ENCODE measurements around the gene PSMA7.

The PSMA7 gene

GRCh38 chr20:62143081-62143956, at the start of gene PSMA7, which contains the start of gene SS18L1:
Gene PSMA7 (minus strand): TSS chr20:62143394. CDS start chr20:62143303, 91 bp downstream.
Gene SS18L1 (plus strand): TSS chr20:62143769. CDS start chr20:62143821, 52 bp downstream.
- DNase-seq (ENCODE audit: low read depth) = peak; percentile 77

DNA sequence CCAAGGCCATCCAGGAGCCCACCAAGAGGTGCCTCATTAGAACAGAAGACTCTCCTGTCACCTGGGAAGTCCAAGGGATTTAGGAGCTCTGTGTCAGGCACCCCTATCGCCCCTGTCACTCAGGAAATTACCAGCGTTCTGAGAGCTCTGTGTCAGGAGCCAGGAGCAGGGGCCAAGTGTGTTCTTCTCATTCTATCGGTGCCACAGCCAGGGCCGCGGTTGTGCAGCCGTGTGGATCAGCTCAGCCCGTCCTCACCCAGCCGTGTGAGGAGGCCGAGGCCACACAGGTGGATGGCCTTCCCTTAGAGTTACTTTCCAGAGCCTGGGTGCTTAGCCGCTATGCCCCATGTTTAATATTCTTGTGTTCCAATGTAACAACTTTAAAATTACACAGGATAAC, 49.4 kb upstream of the PSMA7 start:
- no peak for DNase-seq (ENCODE audit: low read depth)

DNA sequence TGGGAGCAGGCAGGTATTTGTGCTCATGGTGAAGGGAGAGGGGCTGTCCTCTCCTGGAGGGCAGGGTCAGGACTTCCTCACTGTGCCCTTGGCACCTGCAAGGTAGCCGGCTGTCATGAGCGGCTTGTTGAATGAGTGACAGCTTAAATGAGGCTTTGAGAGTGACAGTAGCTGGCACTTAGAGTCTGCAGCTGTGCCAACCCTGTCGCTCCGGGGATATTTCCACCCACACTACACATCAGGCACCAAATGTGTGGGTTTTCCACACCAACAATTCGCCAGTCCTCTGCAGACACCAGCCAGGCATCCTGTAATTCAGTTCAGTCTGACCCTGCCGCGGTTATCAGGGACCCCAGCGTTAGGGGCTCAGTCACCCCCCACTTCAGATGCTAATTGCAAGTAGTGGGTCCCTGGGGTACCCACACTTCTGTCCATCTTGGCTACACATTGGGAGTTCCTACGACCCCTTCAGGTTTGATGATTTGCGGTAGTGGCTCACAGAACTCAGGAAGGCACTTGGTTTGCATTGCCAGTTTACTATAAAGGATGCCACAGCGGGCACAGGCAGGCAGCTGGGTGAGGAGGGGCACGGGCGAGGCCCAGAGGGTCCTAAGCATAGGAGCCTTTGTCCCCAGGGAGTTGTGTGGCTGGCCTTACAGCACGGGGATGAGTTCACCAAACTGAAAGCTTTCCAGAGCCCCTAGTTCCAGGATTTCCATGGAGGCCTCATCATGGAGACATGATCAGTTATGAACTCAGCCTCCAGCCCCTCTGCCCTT, 48.8 kb upstream of the PSMA7 start:
- DNase-seq (ENCODE audit: low read depth) = no peak

DNA sequence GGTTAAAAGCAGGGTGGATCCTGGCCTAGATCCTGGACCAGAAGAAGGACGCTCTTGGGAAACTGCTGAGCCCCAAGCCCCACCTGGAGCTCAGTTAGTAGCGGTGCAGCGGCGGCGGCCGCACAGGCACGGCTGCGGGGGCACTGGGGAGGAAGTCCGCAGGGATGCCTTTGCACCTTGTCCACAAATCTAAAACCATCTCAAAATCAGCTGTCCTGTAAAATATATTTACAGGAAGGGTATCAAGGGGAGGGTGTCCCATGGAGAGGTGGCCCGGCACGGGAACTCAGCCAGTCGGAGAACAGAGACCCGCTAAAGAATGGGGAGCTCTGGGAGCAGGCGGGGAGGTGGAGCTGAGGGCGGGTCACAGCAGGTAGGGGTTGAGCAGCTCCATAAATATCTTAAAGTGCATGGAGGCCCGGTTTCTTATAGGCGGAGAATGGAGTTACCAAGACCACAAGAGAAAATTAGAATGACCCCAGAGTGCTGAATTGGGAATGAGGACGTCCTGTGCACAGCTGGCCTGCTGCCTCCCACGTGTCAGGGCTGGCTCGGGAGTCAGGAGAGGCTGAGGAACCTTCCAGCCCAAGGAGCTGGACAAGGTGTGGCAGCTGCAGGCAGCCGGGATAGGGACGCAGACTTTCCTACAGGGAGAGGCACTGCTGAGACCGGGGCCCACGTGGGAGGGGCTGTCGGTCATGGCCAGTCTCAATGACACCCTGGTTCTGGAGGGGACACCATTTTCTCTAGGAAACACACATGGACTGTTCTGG, 47.6 kb upstream of the PSMA7 start:
- DNase-seq (ENCODE audit: low read depth) = no peak

- peak; percentile 39 for DNase-seq (ENCODE audit: low read depth)
These were observed 44.0 kb upstream of the PSMA7 start for GRCh38 chr20:62186887-62187866.

DNA sequence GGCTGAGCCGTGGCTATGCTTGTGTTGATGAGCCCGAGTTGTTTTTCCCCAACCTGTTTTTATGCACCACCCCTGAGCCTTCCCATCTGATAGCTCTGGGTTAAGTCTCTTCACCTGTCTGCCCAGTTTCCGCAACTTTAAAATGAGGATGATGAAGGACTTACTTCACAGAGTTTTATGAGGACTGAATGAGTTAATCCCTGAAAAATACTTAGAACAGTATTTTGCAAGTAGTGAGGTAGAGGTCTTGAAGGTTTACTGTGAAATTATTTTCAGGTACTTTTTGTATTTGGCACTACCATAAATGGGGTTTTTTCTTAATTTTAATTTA, 42.9 kb upstream of the PSMA7 start:
- DNase-seq (ENCODE audit: low read depth) = no peak

- no peak for DNase-seq (ENCODE audit: low read depth)
These were observed 40.4 kb upstream of the PSMA7 start for GRCh38 chr20:62183426-62184142.

DNA sequence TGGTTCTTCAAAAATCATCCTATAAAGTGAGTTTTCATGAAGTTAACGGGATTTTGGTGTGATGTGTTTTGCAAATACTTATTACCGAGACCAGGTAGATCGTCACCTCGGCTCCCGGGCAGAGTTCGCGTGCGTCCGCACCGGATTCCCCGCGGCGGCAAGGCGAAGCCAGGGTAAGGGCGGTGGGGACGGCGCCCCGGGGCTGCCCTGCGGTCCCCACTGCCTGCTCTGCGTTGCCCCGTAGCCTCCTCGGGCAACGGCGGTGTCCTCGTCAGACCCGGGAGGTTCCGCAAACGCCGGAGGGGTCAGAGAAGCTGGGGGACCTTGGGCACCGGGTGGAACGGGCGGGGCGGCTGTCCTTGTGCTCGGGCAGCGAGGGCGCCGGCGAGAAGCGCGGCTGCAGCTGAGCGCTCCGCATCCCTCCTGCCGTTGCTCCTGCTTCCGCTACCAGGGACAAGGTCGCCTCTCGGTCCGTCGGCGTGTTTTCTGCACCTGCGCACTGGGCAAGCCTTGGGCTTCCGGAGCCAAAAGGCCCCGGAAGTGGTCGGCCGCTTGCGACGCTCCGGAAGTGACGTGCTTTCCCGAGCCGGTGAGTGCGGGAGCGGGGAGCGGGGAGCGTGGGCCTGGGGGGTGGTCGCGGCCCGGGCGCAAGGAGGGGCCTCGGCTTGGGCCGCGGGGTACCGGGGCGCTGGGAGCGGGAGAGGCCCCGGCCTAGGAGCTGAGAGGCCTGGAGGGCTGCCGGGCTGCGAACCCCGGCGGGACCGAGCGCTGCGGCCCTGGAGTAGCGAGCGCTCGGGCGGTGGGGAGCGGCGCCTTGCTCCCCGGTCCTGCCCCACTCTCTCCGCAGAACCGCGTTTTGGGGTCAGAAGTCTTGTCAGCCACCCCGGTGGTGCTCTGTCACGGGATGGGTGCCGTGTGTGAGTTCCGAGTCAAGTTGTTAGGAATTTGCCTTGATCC, 39.6 kb upstream of the PSMA7 start, which contains the start of gene MTG2:
Gene MTG2 (plus strand): TSS at position 560 of the 957 bp plus-strand sequence. CDS start 10,393 bp downstream, outside the sequence.
- DNase-seq (ENCODE audit: low read depth) = peak; percentile 92

DNA sequence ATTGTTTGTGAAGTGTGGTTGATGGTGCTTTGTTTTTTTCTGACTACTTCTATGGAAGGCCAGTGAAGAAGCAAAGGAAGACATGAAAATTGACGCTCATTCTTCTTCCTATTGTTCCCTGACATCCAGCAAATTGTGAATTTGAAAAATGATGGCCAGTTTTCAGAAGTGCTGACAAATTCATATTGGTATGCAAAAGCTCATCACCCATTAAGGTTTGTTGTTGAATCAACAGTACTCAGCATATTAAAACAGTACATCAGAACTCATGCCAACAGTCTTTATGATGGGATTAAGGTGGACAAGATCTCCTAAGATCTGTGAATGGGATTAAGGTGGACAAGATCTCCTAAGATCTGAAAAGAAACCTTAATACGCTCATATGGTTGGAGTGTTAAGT, 38.6 kb upstream of the PSMA7 start:
- no peak for DNase-seq (ENCODE audit: low read depth)

GRCh38 chr20:62179162-62179504, 35.9 kb upstream of the PSMA7 start:
- DNase-seq (ENCODE audit: low read depth) = no peak

GRCh38 chr20:62178316-62179161, 35.3 kb upstream of the PSMA7 start:
- DNase-seq (ENCODE audit: low read depth) = no peak

DNA sequence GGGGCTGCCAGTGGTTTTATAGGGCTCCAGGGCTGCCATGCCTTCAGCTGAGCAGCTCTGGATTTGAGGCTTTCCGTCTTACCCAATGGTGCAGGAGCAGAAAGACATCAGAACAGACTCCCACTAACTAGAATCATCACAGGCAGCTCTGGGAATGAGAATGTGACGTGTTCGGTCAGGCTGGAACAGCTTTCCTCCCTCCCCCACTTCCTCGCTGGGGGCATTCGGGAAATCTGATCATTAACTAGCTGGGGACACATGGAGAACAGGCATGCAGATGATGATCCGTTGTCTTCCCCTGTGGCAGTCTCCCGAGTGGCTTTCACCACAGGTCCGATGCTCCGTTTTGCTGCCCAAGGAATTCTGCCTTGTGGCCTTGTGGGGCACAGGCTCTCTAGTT, 34.1 kb upstream of the PSMA7 start:
- no peak for DNase-seq (ENCODE audit: low read depth)

DNA sequence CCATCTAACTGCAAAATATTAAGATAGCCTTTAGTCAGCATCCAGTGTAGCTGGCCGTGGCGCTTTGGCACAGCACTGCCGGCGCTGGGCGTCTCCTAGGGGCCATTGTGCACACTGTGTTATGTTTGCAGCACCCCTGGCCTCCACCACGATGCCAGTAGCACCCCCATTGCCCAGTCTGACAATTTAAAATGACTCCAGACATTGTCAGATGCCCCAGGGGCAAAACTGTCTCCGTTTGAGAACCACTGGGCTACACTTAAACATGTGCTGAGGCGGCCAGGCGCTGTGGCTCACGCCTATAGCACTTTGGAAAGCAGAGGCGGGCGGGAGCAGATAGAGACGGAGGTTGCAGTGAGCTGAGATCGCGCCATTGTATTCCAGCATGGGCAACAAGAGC, 33.7 kb upstream of the PSMA7 start:
- DNase-seq (ENCODE audit: low read depth) = no peak

DNA sequence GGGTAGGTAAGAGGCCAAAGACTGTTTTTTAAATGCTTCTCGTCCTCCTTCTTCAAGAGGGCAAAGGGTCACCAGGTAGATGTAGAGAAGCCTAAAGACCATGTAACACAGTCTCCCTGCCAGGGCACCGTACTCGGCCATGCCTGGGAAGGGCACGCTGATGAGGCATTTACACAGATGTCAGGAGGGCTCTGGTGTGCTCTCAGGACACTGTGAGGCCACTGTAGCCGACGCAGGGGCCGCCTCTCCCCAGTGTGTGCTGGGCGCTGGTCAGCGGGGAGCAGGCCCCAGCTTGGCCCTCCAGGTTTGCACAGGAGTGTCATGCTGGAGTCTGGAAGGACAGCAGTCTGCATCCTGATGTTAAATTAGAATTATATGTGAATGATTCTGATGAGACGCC, 32.5 kb upstream of the PSMA7 start:
- DNase-seq (ENCODE audit: low read depth) = no peak

- no peak for DNase-seq (ENCODE audit: low read depth)
These were observed 31.9 kb upstream of the PSMA7 start for GRCh38 chr20:62174870-62175624.

DNA sequence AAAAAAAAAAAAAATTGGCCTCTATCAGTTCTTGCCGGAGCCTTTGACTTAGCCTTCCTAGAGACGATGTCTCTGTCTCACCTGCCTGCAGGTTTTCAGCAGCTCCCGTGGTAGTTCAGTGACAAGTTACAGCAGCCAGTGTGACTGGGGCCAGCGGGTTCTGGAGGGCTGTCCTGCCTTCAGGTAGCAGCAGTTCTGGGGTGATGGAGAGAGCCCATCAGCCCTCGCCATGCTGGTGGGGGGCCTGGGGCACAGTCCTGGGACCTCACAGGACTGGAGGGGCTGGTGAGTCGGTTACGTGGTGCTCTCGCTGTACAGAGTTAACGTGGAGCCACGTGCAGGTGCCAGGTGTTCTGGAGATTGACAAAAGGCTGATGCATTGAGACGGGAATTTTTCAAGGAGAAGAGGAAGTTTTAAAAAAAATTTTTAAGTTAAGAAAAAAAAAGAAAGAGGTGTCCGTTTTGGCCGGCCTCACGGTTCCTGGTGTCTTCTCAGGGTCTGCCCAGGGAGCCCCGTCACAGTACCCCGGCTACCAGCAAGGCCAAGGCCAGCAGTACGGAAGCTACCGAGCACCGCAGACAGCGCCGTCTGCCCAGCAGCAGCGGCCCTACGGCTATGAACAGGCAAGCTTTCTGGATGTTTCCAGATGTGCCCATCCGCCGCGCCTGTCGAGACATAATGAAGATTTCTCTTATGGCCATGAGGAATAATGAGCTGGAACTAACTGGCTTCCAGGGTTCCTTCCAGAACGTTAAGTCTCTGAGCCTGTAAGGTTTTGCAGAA, 31.0 kb upstream of the PSMA7 start:
- DNase-seq (ENCODE audit: low read depth) = no peak

DNA sequence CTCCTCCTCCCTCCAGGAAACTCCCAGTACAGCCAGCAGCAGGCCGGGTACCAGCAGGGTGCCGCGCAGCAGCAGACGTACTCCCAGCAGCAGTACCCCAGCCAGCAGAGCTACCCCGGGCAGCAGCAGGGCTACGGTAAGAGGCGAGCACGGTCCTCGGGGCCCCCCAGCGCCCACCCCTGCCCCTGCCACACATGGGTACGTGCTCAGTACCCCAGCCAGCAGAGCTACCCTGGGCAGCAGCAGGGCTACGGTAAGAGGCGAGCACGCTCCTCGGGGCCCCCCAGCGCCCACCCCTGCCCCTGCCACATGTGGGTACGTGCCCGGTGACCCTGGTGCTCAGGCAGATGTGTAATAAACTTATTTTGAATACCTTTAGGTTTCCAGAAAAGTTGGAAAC, 29.5 kb upstream of the PSMA7 start:
- no peak for DNase-seq (ENCODE audit: low read depth)

Data from amniotic epithelial cell (primary cell).